Cardiac atrium fibroblast (primary cell): ENCODE data around the gene MNT. TPM values are rescaled to one million over a fixed set of nuclear protein-coding genes. Genes with fewer than 3 reads are reported as not detected.

Source experiments
- total RNA-seq: library from RNA; depleted of rRNA; stranded (reverse); fragments of >200 nt; gene quantifications from 2 replicates; pipeline ENCODE4 v1.2.3, GENCODE V29; 2015

Gene MNT
- total RNA-seq: 5.8 and 9.9 TPM in 2 replicates

DNA sequence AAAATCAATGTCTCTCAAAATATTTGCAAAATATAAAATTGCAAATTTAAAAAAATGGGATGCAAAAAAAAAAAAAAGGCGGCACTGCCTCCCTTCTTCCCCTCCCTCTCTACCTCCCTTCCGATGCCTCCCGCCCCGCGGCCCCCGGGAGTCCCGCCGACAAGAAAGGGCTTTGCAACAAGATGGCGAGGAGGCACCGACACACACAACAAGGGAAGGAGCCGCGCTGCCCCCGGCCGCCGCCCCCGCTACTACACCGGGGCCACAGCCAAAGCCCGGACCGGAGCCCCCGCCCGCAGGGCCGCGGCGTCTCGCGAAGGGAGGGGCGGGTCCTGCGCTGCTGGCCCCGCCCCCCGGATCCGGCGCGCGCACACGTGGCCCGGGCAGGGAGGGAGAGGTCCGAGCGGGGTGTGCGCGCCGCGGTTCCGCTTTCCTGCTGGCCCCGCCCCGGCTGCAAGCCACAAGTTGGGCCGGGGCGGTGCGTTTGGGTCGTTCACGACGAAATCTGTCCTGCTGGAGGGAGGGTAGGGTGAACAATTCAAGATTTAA lies at the start of gene MNT:
TSS of gene MNT (minus strand) at position 184 of the 549 bp plus-strand sequence. CDS start 348 bp downstream, outside the sequence.

DNA sequence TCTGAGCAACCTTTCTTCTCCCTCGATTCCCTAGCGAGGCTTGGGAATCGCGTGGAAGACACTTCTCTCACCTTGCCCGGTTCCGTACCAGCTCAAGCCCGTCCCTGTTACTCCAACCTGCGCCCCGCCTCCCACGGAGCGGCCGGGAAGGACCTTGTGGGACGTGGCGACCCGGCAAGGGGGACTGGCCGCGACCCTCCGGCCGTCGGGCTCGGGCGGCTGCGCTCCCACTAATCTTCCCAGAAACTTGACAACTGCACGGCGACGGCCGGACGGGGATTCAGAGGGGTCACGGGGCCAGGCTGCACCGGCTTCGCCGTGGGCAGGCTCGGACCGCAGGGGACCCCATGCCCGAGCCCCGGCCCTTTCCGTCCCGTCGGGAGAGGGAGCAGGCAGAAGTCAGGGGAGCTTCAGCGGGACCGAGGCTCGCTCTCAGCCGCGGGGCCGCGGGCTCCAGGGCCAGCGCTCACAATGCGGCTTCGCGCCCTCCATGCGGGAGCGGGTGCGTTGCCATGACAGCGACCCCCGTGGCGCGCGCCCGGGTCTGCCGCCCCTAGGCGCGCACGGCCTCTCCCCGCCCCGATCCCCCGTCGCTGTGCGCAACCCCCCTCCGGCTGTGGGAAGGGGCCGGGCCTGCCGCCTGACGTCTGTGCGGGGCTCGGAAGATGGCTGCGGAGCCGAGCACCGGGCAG lies 63.9 kb downstream of the MNT start, which contains the start of gene SGSM2:
TSS of gene SGSM2 (plus strand) at position 650 of the 692 bp plus-strand sequence. CDS start 188 bp downstream, outside the sequence.

DNA sequence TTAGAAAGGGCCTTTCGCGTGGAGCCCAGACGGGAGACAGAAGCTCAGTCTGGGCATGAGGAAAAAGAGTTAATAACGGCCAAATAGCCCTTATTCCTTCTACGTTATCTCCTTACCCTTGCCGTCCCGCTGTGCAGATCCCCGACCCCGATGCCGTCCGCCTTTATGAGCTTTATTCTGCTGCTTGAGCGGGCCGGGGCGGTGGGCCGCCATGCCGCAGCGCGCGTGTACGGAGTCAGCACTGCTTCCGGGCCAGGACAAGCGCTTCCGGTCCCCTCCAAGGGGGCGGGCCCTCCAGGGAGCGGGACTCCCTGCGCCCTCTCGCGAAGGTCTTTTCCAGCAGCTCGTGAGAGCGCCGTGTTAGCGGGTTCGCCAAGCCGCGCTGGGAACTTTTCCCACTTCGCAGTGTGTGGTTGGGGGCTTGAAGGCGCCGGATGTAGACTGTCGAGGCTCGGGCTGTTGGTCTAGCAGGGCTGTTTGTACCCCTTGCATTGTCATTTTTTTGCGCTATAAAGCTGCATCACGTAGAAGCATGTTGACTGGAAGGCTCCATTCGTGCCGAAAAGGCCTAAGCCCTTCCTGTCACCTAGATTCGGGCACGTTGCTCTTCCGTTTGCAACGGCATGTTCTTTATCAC lies 64.5 kb downstream of the MNT start, which contains the start of gene TSR1:
TSS of gene TSR1 (minus strand) at position 243 of the 637 bp plus-strand sequence. CDS start at position 213, 30 bp downstream.

Other genes starting within 250 kb of the MNT start
- 52.2 and 55.1 TPM in 2 replicates for gene SMG6, start 97.3 kb downstream of the MNT start, total RNA-seq
- gene SRR, start 97.1 kb downstream of the MNT start, total RNA-seq: 12.0 and 21.7 TPM in 2 replicates
- gene TSR1, start 64.6 kb downstream of the MNT start, total RNA-seq: 24.9 and 52.5 TPM in 2 replicates
- gene SGSM2, start 63.6 kb downstream of the MNT start, total RNA-seq: 24.8 and 39.5 TPM in 2 replicates
- gene METTL16, start 110.8 kb upstream of the MNT start, total RNA-seq: 10.7 and 15.3 TPM in 2 replicates
- gene PAFAH1B1, start 192.6 kb upstream of the MNT start, total RNA-seq: 45.0 and 73.3 TPM in 2 replicates